Liver (tissue), 9 donors: ENCODE data around the gene CCSAP. TPM values are rescaled to one million over a fixed set of nuclear protein-coding genes. Genes with fewer than 3 reads are reported as not detected.

Source experiments
- DNase-seq: peaks from one replicate; pipeline ENCODE4 v3.0.0-alpha.2; 2017; ENCODE audit warnings: low spot score
- H3K27ac ChIP-seq, 2 donors: one replicate each; pipeline ENCODE4 v1.7.0; 2013; ENCODE audit warnings: inconsistent platforms in 2 of 2, low read length in 2 of 2, control low read depth in 1 of 2, low read depth in 1 of 2, mild to moderate bottlenecking in 1 of 2
- H3K27me3 ChIP-seq, 4 donors: one replicate each; pipeline versions ENCODE4 v1.6.1 to v1.7.0; 2013; ENCODE audit warnings: low read length in 3 of 4, inconsistent platforms in 1 of 4, mild to moderate bottlenecking in 1 of 4, moderate library complexity in 1 of 4; ENCODE audit not compliant: control insufficient read depth in 4 of 4, insufficient read depth in 4 of 4
- H3K36me3 ChIP-seq, 4 donors: one replicate each; pipeline versions ENCODE4 v1.6.1 to v1.7.0; 2013; ENCODE audit warnings: low read length in 3 of 4, mild to moderate bottlenecking in 3 of 4, low read depth in 1 of 4, moderate library complexity in 1 of 4; ENCODE audit not compliant: control insufficient read depth in 4 of 4, insufficient read depth in 3 of 4
- H3K4me1 ChIP-seq, 4 donors: one replicate each; pipeline versions ENCODE4 v1.6.1 to v1.7.0; 2013; ENCODE audit warnings: low read length in 3 of 4, mild to moderate bottlenecking in 3 of 4, moderate library complexity in 1 of 4; ENCODE audit not compliant: control insufficient read depth in 4 of 4, insufficient read depth in 4 of 4
- H3K4me3 ChIP-seq, 3 donors: one replicate each; pipeline versions ENCODE4 v1.6.1 to v1.7.0; 2013; ENCODE audit warnings: low read length in 3 of 3, control low read depth in 1 of 3, low read depth in 1 of 3, mild to moderate bottlenecking in 1 of 3
- H3K9ac ChIP-seq, 2 donors: one replicate each; pipeline ENCODE4 v1.7.0; 2013; ENCODE audit warnings: low read length in 2 of 2, mild to moderate bottlenecking in 2 of 2, moderate library complexity in 2 of 2, control low read depth in 1 of 2, low read depth in 1 of 2
- H3K9me3 ChIP-seq, 4 donors: one replicate each; pipeline versions ENCODE4 v1.6.1 to v1.7.0; 2013; ENCODE audit warnings: low read length in 3 of 4; ENCODE audit not compliant: control insufficient read depth in 4 of 4
- CTCF ChIP-seq: fragments of 150-350 bp; IDR thresholded peaks from 2 replicates; pipeline ENCODE4 v1.5.1; 2017; ENCODE audit warnings: improper control_type of control experiment, low read depth, low read length; ENCODE audit not compliant: missing input control
- EGR1 ChIP-seq, 2 donors: IDR thresholded peaks; 2 replicates each; pipeline ENCODE4 v1.6.1; 2016 to 2018; ENCODE audit warnings: antibody characterized with exemption in 2 of 2, low read depth in 2 of 2
- FOXA1 ChIP-seq: IDR thresholded peaks from 2 replicates; pipeline ENCODE4 v1.6.1; 2016; ENCODE audit warnings: antibody characterized with exemption
- FOXA2 ChIP-seq: IDR thresholded peaks from 2 replicates; pipeline ENCODE4 v1.6.1; 2016; ENCODE audit warnings: antibody characterized with exemption
- GABPA ChIP-seq, 2 donors: IDR thresholded peaks in 1 of 2; conservative IDR thresholded peaks in 1 of 2; 2 replicates each; pipeline ENCODE4 v1.6.1; 2016; ENCODE audit warnings: antibody characterized with exemption in 2 of 2, mild to moderate bottlenecking in 1 of 2, moderate library complexity in 1 of 2
- HNF4A ChIP-seq, 2 donors: conservative IDR thresholded peaks; 2 replicates each; pipeline ENCODE4 v1.6.1; 2016; ENCODE audit warnings: antibody characterized with exemption in 2 of 2, mild to moderate bottlenecking in 2 of 2
- JUND ChIP-seq, 2 donors: IDR thresholded peaks; 2 replicates each; pipeline ENCODE4 v1.6.1; 2016; ENCODE audit warnings: antibody characterized with exemption in 2 of 2
- NR2F2 ChIP-seq: IDR thresholded peaks from 2 replicates; pipeline ENCODE4 v1.6.1; 2016; ENCODE audit warnings: antibody characterized with exemption
- RAD21 ChIP-seq, 2 donors: IDR thresholded peaks; 2 replicates each; pipeline ENCODE4 v1.6.1; 2016; ENCODE audit warnings: antibody characterized with exemption in 2 of 2, mild to moderate bottlenecking in 2 of 2
- REST ChIP-seq: IDR thresholded peaks from 2 replicates; pipeline ENCODE4 v1.6.1; 2016; ENCODE audit warnings: antibody characterized with exemption, mild to moderate bottlenecking
- RXRA ChIP-seq, 2 donors: IDR thresholded peaks; 2 replicates each; pipeline ENCODE4 v1.6.1; 2017 to 2018; ENCODE audit warnings: antibody characterized with exemption in 2 of 2, mild to moderate bottlenecking in 1 of 2
- SP1 ChIP-seq: IDR thresholded peaks from 2 replicates; pipeline ENCODE4 v1.6.1; 2018; ENCODE audit warnings: antibody characterized with exemption, mild to moderate bottlenecking
- WGBS: extraction: QIAGEN DNeasy Blood & Tissue Kit; methylation state at CpG from one replicate; pipeline ENCODE4 v1.1.7; 2013; 5-methylcytosine and 5-hydroxymethylcytosine counted together
- polyA plus RNA-seq, 2 donors: library from polyadenylated mRNA; stranded (reverse) in 1 of 2; unstranded in 1 of 2; fragments of 200-250 nt in 1 of 2; fragments of >200 nt in 1 of 2; fragmentation: Nextera tagmentation in 1 of 2; extraction: Ambion mirVana in 1 of 2; gene quantifications; one replicate each; pipeline versions ENCODE4 v1.2.1 to v1.2.3, GENCODE V29; 2013 to 2015
- total RNA-seq, 2 donors: library from RNA; depleted of rRNA; stranded (reverse); fragments of >200 nt; gene quantifications; one replicate each; pipeline ENCODE4 v1.2.3, GENCODE V29; 2014
- TF ChIP-seq, protein P1 (sequence below): IDR thresholded peaks from 2 replicates; pipeline ENCODE4 v1.6.1; 2016; ENCODE audit warnings: antibody characterized with exemption
- TF ChIP-seq, protein P2 (sequence below): IDR thresholded peaks from 2 replicates; pipeline ENCODE4 v1.6.1; 2016; ENCODE audit warnings: antibody characterized with exemption
- donor health status: healthy.
- donor health status: healthy.
- donor health status: healthy.
- donor health status: healthy.
- donor health status: healthy.

CCSAP gene
- total and polyA plus RNA-seq, 4 donors: 0.77 to 4.6 (median 1.7) TPM

DNA sequence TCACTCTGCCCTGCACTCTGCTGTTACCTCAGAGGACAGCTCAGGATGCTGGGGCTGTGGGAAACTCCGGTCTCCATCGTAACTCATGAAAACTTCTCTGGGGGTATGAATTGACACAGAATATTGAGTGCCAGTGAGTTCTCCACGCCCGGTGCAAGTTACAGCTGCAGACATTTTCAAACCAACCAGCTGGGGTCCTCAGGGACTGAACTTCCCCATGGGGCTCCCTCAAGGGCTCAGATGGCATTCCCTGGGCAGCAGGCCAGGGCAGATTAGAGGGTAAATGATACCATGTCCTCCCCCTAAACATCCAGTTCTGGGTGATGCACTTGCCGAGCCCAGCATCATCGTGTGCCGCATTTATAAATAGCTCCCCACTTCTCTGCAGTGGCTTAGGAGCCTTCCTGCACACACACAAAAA, 27.8 kb upstream of the CCSAP start:
- H3K27me3 ChIP-seq: peaks cover 0 to 3% (median 0%) of the 10 kb centered on the region in 4 donors
- DNase-seq: no peak
- no peak overlapping the region for H3K4me3 ChIP-seq
- TF ChIP-seq RAD21 (IDR thresholded peaks at IDR 0.05) (no peak), REST (no peak), NR2F2 (no peak), CTCF (no peak), EGR1 (IDR thresholded peaks at IDR 0.05; ENCODE audit: low read depth in 2 of 2) (no peak)
- no peaks in the 10 kb centered on the region for H3K36me3 ChIP-seq
- 74% methylated on average over 7 of the region's 7 CpGs for WGBS
- no peak overlapping the region for H3K9ac ChIP-seq
- no peaks in the 10 kb centered on the region for H3K9me3 ChIP-seq
- H3K27ac ChIP-seq: no peak overlapping the region
- H3K4me1 ChIP-seq: no peaks in the 10 kb centered on the region

DNA sequence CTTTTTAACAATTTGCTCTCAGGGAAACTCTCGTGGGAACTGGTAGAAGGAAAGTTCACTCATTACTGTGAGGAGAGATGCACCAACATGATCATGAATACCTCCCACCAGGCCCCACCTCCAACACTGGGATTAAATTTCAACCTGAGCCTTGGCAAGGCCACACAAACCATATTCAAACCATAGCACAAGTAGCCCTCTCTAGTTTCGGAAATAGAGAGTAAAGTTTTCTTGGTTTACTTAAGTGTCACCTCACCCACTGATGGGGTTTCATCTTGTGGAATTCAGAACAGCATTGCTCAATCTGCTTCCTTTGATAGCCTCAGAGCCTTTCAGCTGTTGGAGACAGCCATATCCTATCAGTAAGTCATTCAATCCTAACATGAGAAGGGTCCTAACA, 25.5 kb upstream of the CCSAP start:
- H3K27ac ChIP-seq: no peak overlapping the region

More for the DNA sequence above, 25.5 kb upstream of the CCSAP start:
- 71% methylated on average over 2 of the region's 2 CpGs for WGBS
- Histone ChIP-seq H3K4me1 (no peaks in the 10 kb centered on the region), H3K36me3 (no peaks in the 10 kb centered on the region), H3K9ac (no peak overlapping the region), H3K4me3 (no peak overlapping the region), H3K27me3 (peaks cover 0 to 3% (median 0%) of the 10 kb centered on the region in 4 donors), H3K9me3 (no peaks in the 10 kb centered on the region)
- DNase-seq: no peak
- TF ChIP-seq RAD21 (IDR thresholded peaks at IDR 0.05) (no peak), GABPA (IDR thresholded peaks at IDR 0.05 in 1 of 2, conservative IDR thresholded peaks at IDR 0.05 in 1 of 2) (no peak), HNF4A (conservative IDR thresholded peaks at IDR 0.05) (no peak), FOXA2 (no peak), RXRA (IDR thresholded peaks at IDR 0.05) (no peak), NR2F2 (no peak), FOXA1 (no peak), JUND (IDR thresholded peaks at IDR 0.05) (no peak), SP1 (no peak), REST (no peak)
- TF ChIP-seq, protein P1, sequence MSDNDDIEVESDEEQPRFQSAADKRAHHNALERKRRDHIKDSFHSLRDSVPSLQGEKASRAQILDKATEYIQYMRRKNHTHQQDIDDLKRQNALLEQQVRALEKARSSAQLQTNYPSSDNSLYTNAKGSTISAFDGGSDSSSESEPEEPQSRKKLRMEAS: no peak
- TF ChIP-seq, protein P2, sequence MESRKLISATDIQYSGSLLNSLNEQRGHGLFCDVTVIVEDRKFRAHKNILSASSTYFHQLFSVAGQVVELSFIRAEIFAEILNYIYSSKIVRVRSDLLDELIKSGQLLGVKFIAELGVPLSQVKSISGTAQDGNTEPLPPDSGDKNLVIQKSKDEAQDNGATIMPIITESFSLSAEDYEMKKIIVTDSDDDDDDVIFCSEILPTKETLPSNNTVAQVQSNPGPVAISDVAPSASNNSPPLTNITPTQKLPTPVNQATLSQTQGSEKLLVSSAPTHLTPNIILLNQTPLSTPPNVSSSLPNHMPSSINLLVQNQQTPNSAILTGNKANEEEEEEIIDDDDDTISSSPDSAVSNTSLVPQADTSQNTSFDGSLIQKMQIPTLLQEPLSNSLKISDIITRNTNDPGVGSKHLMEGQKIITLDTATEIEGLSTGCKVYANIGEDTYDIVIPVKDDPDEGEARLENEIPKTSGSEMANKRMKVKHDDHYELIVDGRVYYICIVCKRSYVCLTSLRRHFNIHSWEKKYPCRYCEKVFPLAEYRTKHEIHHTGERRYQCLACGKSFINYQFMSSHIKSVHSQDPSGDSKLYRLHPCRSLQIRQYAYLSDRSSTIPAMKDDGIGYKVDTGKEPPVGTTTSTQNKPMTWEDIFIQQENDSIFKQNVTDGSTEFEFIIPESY: no peak
